H1 (cell line): ENCODE data around the gene SEMA3F. TPM values are rescaled to one million over a fixed set of nuclear protein-coding genes. Genes with fewer than 3 reads are reported as not detected.

ENCODE experiments used
- CTCF ChIA-PET: fragments of 300-600 bp; sonication (Branson Sonifier 250); formaldehyde crosslinking; loops from one replicate; lab custom pipeline; 2021; ENCODE audit not compliant: partially characterized antibody; lab: Charles Lee
- POLR2A ChIA-PET: fragments of 300-600 bp; sonication (Branson Sonifier 250); formaldehyde crosslinking; loops from one replicate; lab custom pipeline; 2021; ENCODE audit warnings: inconsistent platforms; ENCODE audit not compliant: partially characterized antibody; lab: Charles Lee
- DNase-seq, 2 experiments: peaks; one replicate each; pipeline versions ENCODE4 v3.0.0 to v3.0.0-alpha.2; 2010 to 2022; ENCODE audit warnings: low spot score in 2 of 2, low read depth in 1 of 2, mixed read lengths in 1 of 2
- FAIRE-seq: peaks from 2 replicates; lab custom pipeline; 2011; peaks lifted over from hg19 to GRCh38; lab: Jason Lieb, UNC
- H2AFZ ChIP-seq: 2 replicates; pipeline ENCODE4 v1.8.1; 2012; ENCODE audit warnings: low read length, inconsistent platforms
- H2AK5ac ChIP-seq: 2 replicates; pipeline ENCODE4 v1.6.1; 2013; ENCODE audit warnings: low read depth, low read length
- H2BK120ac ChIP-seq: replicated peaks from 2 replicates; pipeline ENCODE3; 2013; ENCODE audit warnings: low read depth, low read length, inconsistent platforms
- H2BK12ac ChIP-seq: 2 replicates; pipeline ENCODE4 v1.6.1; 2013; ENCODE audit warnings: low read depth, low read length
- H2BK15ac ChIP-seq: 2 replicates; pipeline ENCODE4 v1.6.1; 2013; ENCODE audit warnings: low read length
- H2BK20ac ChIP-seq: 2 replicates; pipeline ENCODE4 v1.6.1; 2013; ENCODE audit warnings: low read length
- H2BK5ac ChIP-seq: 2 replicates; pipeline ENCODE4 v1.6.1; 2013; ENCODE audit warnings: low read depth, low read length
- H3K14ac ChIP-seq: 2 replicates; pipeline ENCODE4 v1.6.1; 2013; ENCODE audit warnings: inconsistent platforms; ENCODE audit not compliant: insufficient read length
- H3K18ac ChIP-seq: 2 replicates; pipeline ENCODE4 v1.6.1; 2013; ENCODE audit warnings: low read length; ENCODE audit errors: extremely low read depth
- H3K23ac ChIP-seq: 2 replicates; pipeline ENCODE4 v1.6.1; 2013; ENCODE audit warnings: inconsistent platforms; ENCODE audit not compliant: insufficient read length
- H3K23me2 ChIP-seq: 2 replicates; pipeline ENCODE4 v1.6.1; 2013; ENCODE audit warnings: low read depth, low read length
- H3K27ac ChIP-seq: 2 replicates; pipeline ENCODE4 v1.6.1; 2011; ENCODE audit warnings: low read depth, low read length, inconsistent platforms
- H3K27me3 ChIP-seq, 4 experiments: replicated peaks in 1 of 4; 1 replicate in 1 of 4; 2 replicates in 3 of 4; pipeline versions ENCODE4 v1.6.1 to v1.8.1; 2011 to 2013; ENCODE audit warnings: low read length in 3 of 4, mild to moderate bottlenecking in 3 of 4, inconsistent platforms in 2 of 4, mixed read lengths in 2 of 4, moderate library complexity in 1 of 4; ENCODE audit not compliant: control insufficient read depth in 3 of 4, insufficient read depth in 3 of 4; ENCODE audit errors: extremely low read depth in 1 of 4
- H3K36me3 ChIP-seq, 4 experiments: 2 replicates each; pipeline versions ENCODE4 v1.6.1 to v1.8.1; 2011 to 2013; ENCODE audit warnings: mild to moderate bottlenecking in 4 of 4, low read length in 3 of 4, moderate library complexity in 2 of 4, control low read depth in 1 of 4, inconsistent platforms in 1 of 4; ENCODE audit not compliant: insufficient read depth in 4 of 4, control insufficient read depth in 2 of 4
- H3K4ac ChIP-seq: replicated peaks from 2 replicates; pipeline ENCODE3; 2013; ENCODE audit warnings: low read length, low read depth, mixed read lengths, inconsistent platforms; ENCODE audit not compliant: insufficient read length
- H3K4me1 ChIP-seq, 4 experiments: replicated peaks in 1 of 4; 1 replicate in 1 of 4; 2 replicates in 3 of 4; pipeline versions ENCODE4 v1.6.1 to v1.8.1; 2011 to 2013; ENCODE audit warnings: low read length in 3 of 4, inconsistent platforms in 2 of 4, mixed read lengths in 1 of 4; ENCODE audit not compliant: insufficient read depth in 4 of 4, control insufficient read depth in 3 of 4
- H3K4me2 ChIP-seq, 2 experiments: 2 replicates each; pipeline versions ENCODE4 v1.6.1 to v1.8.1; 2011 to 2013; ENCODE audit warnings: low read depth in 2 of 2, low read length in 2 of 2, control low read depth in 1 of 2, inconsistent platforms in 1 of 2, mild to moderate bottlenecking in 1 of 2; ENCODE audit not compliant: insufficient read depth in 1 of 2
- H3K4me3 ChIP-seq, 4 experiments: fragments of 200-600, 300-600 bp in 1 of 4; sonication (generic), shearing (Covaris generic), sonication (Bioruptor Twin) in 1 of 4; 2 replicates each; pipeline versions ENCODE4 v1.5.1 to v1.8.1; 2011 to 2016; ENCODE audit warnings: low read length in 4 of 4, low read depth in 3 of 4, control low read depth in 2 of 4, inconsistent platforms in 2 of 4, mild to moderate bottlenecking in 2 of 4, mixed read lengths in 1 of 4, moderate library complexity in 1 of 4; ENCODE audit not compliant: insufficient read depth in 2 of 4; ENCODE audit errors: extremely low read depth in 1 of 4
- H3K56ac ChIP-seq: replicated peaks from 2 replicates; pipeline ENCODE3; 2013; ENCODE audit warnings: low read depth, mild to moderate bottlenecking, mixed read lengths, low read length, inconsistent platforms; ENCODE audit not compliant: insufficient read length
- H3K79me1 ChIP-seq: 2 replicates; pipeline ENCODE4 v1.6.1; 2013; ENCODE audit warnings: low read depth, low read length, control low read depth
- H3K79me2 ChIP-seq, 2 experiments: 2 replicates each; pipeline versions ENCODE4 v1.6.1 to v1.8.1; 2012 to 2013; ENCODE audit warnings: low read length in 2 of 2, mild to moderate bottlenecking in 2 of 2, inconsistent platforms in 1 of 2; ENCODE audit not compliant: insufficient read depth in 2 of 2, control insufficient read depth in 1 of 2
- H3K9ac ChIP-seq, 4 experiments: replicated peaks in 1 of 4; 1 replicate in 1 of 4; 2 replicates in 3 of 4; pipeline versions ENCODE4 v1.6.1 to v1.8.1; 2011 to 2013; ENCODE audit warnings: low read depth in 3 of 4, low read length in 3 of 4, control low read depth in 2 of 4, mild to moderate bottlenecking in 2 of 4, moderate library complexity in 2 of 4, inconsistent platforms in 1 of 4; ENCODE audit errors: extremely low read depth in 1 of 4
- H3K9me3 ChIP-seq, 2 experiments: 2 replicates each; pipeline versions ENCODE4 v1.6.1 to v1.8.1; 2012 to 2013; ENCODE audit warnings: mild to moderate bottlenecking in 2 of 2, moderate library complexity in 2 of 2, control low read depth in 1 of 2, inconsistent platforms in 1 of 2, low read depth in 1 of 2, low read length in 1 of 2, mixed read lengths in 1 of 2; ENCODE audit not compliant: insufficient read depth in 2 of 2
- H4K20me1 ChIP-seq, 2 experiments: replicated peaks in 1 of 2; 2 replicates each; pipeline versions ENCODE3 to v1.8.1; 2011 to 2013; ENCODE audit warnings: inconsistent platforms in 2 of 2, low read length in 2 of 2, mild to moderate bottlenecking in 1 of 2; ENCODE audit not compliant: insufficient read depth in 2 of 2, control insufficient read depth in 1 of 2
- H4K5ac ChIP-seq: 2 replicates; pipeline ENCODE4 v1.6.1; 2013; ENCODE audit warnings: low read length, low read depth, mixed read lengths, inconsistent platforms; ENCODE audit not compliant: insufficient read length
- H4K8ac ChIP-seq: 2 replicates; pipeline ENCODE4 v1.8.0; 2013; ENCODE audit warnings: mild to moderate bottlenecking, moderate library complexity, low read length, inconsistent platforms; ENCODE audit not compliant: insufficient read depth; ENCODE audit errors: extremely low read depth
- H4K91ac ChIP-seq: replicated peaks from 2 replicates; pipeline ENCODE3; 2013; ENCODE audit warnings: low read length, mixed read lengths, inconsistent platforms; ENCODE audit not compliant: insufficient read length
- ASH2L ChIP-seq: fragments of 200-600, 300-600 bp; sonication (generic); IDR thresholded peaks from one replicate; pipeline ENCODE4 v1.7.1; 2017; ENCODE audit warnings: low read length
- CEBPB ChIP-seq: IDR thresholded peaks from 2 replicates; pipeline ENCODE4 v1.6.1; 2012; ENCODE audit warnings: low read depth, low read length
- E2F6 ChIP-seq: IDR thresholded peaks from 2 replicates; pipeline ENCODE4 v1.6.1; 2012; ENCODE audit warnings: inconsistent platforms
- MAX ChIP-seq: IDR thresholded peaks from 2 replicates; pipeline ENCODE4 v1.6.1; 2012; ENCODE audit warnings: inconsistent platforms
- RFX5 ChIP-seq: IDR thresholded peaks from 2 replicates; pipeline ENCODE4 v1.6.1; 2011; ENCODE audit warnings: low read depth, low read length, improper control_type of control experiment, borderline replicate concordance
- SAP30 ChIP-seq: fragments of 300-600 bp; sonication (generic); IDR thresholded peaks from 2 replicates; pipeline ENCODE4 v1.7.1; 2012; ENCODE audit warnings: low read length, moderate library complexity, mild to moderate bottlenecking, inconsistent platforms; ENCODE audit not compliant: insufficient read depth, insufficient replicate concordance
- SIN3A ChIP-seq, 2 experiments: IDR thresholded peaks in 1 of 2; conservative IDR thresholded peaks in 1 of 2; 2 replicates each; pipeline ENCODE4 v1.6.1; 2011 to 2012; ENCODE audit warnings: low read length in 2 of 2, improper control_type of control experiment in 1 of 2, low read depth in 1 of 2, mild to moderate bottlenecking in 1 of 2
- SIRT6 ChIP-seq: IDR thresholded peaks from one replicate; pipeline ENCODE4 v1.7.1; 2012; ENCODE audit warnings: low read length, inconsistent platforms
- SP1 ChIP-seq: IDR thresholded peaks from 2 replicates; pipeline ENCODE4 v1.6.1; 2011; ENCODE audit warnings: low read depth, low read length
- YY1 ChIP-seq: IDR thresholded peaks from 2 replicates; pipeline ENCODE4 v1.6.1; 2011; ENCODE audit warnings: low read depth, mild to moderate bottlenecking, low read length
- WGBS, 2 experiments: shearing (Covaris generic) in 1 of 2; methylation state at CpG; one replicate each; pipeline versions ENCODE4 v1.1.6 to v1.1.7; 2013 to 2015; ENCODE audit warnings: low lambda C conversion rate in 2 of 2, mixed read lengths in 2 of 2, inconsistent platforms in 1 of 2, low coverage in 1 of 2, missing lambda C conversion rate in 1 of 2; ENCODE audit not compliant: insufficient replicate concordance in 2 of 2, insufficient coverage in 1 of 2, insufficient read length in 1 of 2; ENCODE audit errors: extremely low coverage in 1 of 2, missing lambda C conversion rate in 1 of 2; 5-methylcytosine and 5-hydroxymethylcytosine counted together
- polyA plus RNA-seq, 7 experiments: library from polyadenylated mRNA; depleted of rRNA in 3 of 7; stranded (reverse) in 5 of 7; unstranded in 2 of 7; fragments of >200 nt in 5 of 7; fragments of 200-250 nt in 2 of 7; gene quantifications; 1 replicate in 5 of 7; 2 replicates in 1 of 7; 4 replicates in 1 of 7; pipeline versions ENCODE4 v1.2.1 to v1.2.3, GENCODE V29; 2011 to 2013; ENCODE audit warnings: missing spikeins in 2 of 7, mixed read lengths in 2 of 7
- total RNA-seq: library from RNA; stranded (reverse); fragmentation: NEBNext Ultra II Directional; extraction: Animal tissue kit (Norgen Biotek cat#: 25700); gene quantifications from 2 replicates; pipeline ENCODE4 v1.2.1, GENCODE V29; 2021

Gene SEMA3F
- total and polyA plus RNA-seq, 2 of the 8 experiments (the other 6 are each of a cell fraction or from before 2014, with no cell fraction given) = 20.3 to 37.0 TPM

- H2AK5ac ChIP-seq = no peak overlapping the region
- peak overlapping the region; percentile 47; the same call in 1 of the 2 replicates for H4K8ac ChIP-seq
- no peaks in the 10 kb centered on the region for H3K79me1 ChIP-seq
- H2BK120ac ChIP-seq = no peak overlapping the region
- H3K23me2 ChIP-seq = no peaks in the 10 kb centered on the region
- POLR2A ChIA-PET = interaction anchor here (1.2 to 11.1 kb wide), 10 partner anchors 9 to 177 kb away, joined by 3 to 133 read pairs (median 4); partner anchors contain the start of genes GNAT1 and RBM6
- no peak overlapping the region for H4K91ac ChIP-seq
- no peaks in the 10 kb centered on the region for H3K79me2 ChIP-seq
- no peak overlapping the region for H2BK20ac ChIP-seq
- no peak overlapping the region for H2BK5ac ChIP-seq
- H3K27ac ChIP-seq = no peak overlapping the region
- no peak overlapping the region for H2BK12ac ChIP-seq
- no peak overlapping the region for H3K4me2 ChIP-seq
- H3K4me1 ChIP-seq = 0 out of 7 replicates have a peak, but pooled peaks cover 0 to 2% (median 0%) of the 10 kb centered on the region in 4 experiments
- no peaks in the 10 kb centered on the region for H3K27me3 ChIP-seq
- H3K9me3 ChIP-seq = no peaks in the 10 kb centered on the region
- H2BK15ac ChIP-seq = no peak overlapping the region
- peaks cover 2 to 20% of the 10 kb centered on the region in 2 experiments for H4K20me1 ChIP-seq
- peaks cover 46 to 75% (median 65%) of the 10 kb centered on the region in 4 experiments for H3K36me3 ChIP-seq
- H3K56ac ChIP-seq = no peak overlapping the region
- TF ChIP-seq CEBPB (no peak), RFX5 (no peak), SIRT6 (no peak), E2F6 (no peak), SAP30 (no peak), YY1 (no peak), SP1 (no peak), ASH2L (no peak), MAX (no peak), SIN3A (conservative IDR thresholded peaks at IDR 0.05 in 1 of 2, IDR thresholded peaks at IDR 0.05 in 1 of 2; ENCODE audit: low read depth in 1 of 2, low read length in 2 of 2) (no peak)
- H3K18ac ChIP-seq = no peak overlapping the region
- DNase-seq (no peak), FAIRE-seq (no peak)
- no peak overlapping the region for H4K5ac ChIP-seq
- no peak overlapping the region for H2AFZ ChIP-seq
- CTCF ChIA-PET = interaction anchor here (0.6 to 20.9 kb wide), 6 partner anchors 10 to 142 kb away, joined by 3 to 591 read pairs (median 4); partner anchors contain the start of gene GNAT1
- H3K14ac ChIP-seq = no peak overlapping the region
- H3K9ac ChIP-seq = no peak overlapping the region
- no peak overlapping the region for H3K4me3 ChIP-seq
- no peak overlapping the region for H3K4ac ChIP-seq
- H3K23ac ChIP-seq = no peak overlapping the region
- 95% methylated on average over 8 of the region's 8 CpGs; no CpG with 5 or more reads in 1 of the 2 experiments for WGBS, 2 experiments
These were observed 38.0 kb upstream of the SEMA3F start for GRCh38 chr3:50117120-50117519.
